ENCODE data around the gene MRPL16.
"Not testable (repeated sequence)": the region's sequence is repeated elsewhere in the genome, so short reads cannot be mapped to it uniquely, and the experiment has no call there.

MRPL16 gene

GRCh38 chr11:59810189-59810910 is at the start of gene MRPL16:
Gene MRPL16 (minus strand): TSS chr11:59810778. CDS start chr11:59810658, 120 bp downstream.
- DNase-seq, result peak; percentile 71

GRCh38 chr11:59859673-59860072 is 49.1 kb upstream of the MRPL16 start:
- peak; percentile 6 for DNase-seq

GRCh38 chr11:59857439-59858434 is 47.2 kb upstream of the MRPL16 start:
- peak; percentile 72 for DNase-seq

- DNase-seq, result peak; percentile 1
Measured at GRCh38 chr11:59854871-59855270, 44.3 kb upstream of the MRPL16 start.

- DNase-seq, result not testable (repeated sequence)
Measured at GRCh38 chr11:59851416-59851815, 40.8 kb upstream of the MRPL16 start.

- not testable (repeated sequence) for DNase-seq
Measured at GRCh38 chr11:59849551-59849950, 39.0 kb upstream of the MRPL16 start.

GRCh38 chr11:59849129-59849528 is 38.6 kb upstream of the MRPL16 start:
- DNase-seq, result peak; percentile 10

- DNase-seq, result not testable (repeated sequence)
Measured at GRCh38 chr11:59848439-59848838, 37.9 kb upstream of the MRPL16 start.

- no peak for DNase-seq
Measured at GRCh38 chr11:59847626-59848025, 37.0 kb upstream of the MRPL16 start.

- no peak for DNase-seq
Measured at GRCh38 chr11:59846556-59846955, 36.0 kb upstream of the MRPL16 start.

GRCh38 chr11:59845399-59845798 is 34.8 kb upstream of the MRPL16 start, which contains the start of gene CBLIF:
Gene CBLIF (minus strand): TSS chr11:59845499. CDS start chr11:59845453, 46 bp downstream.
- no peak for DNase-seq

GRCh38 chr11:59842316-59842715 is 31.7 kb upstream of the MRPL16 start:
- no peak for DNase-seq

GRCh38 chr11:59841514-59841913 is 30.9 kb upstream of the MRPL16 start:
- no peak for DNase-seq

GRCh38 chr11:59839615-59840014 is 29.0 kb upstream of the MRPL16 start:
- DNase-seq, result no peak

GRCh38 chr11:59833602-59834001 is 23.0 kb upstream of the MRPL16 start:
- DNase-seq, result no peak

- DNase-seq, result no peak
Measured at GRCh38 chr11:59829358-59829757, 18.8 kb upstream of the MRPL16 start.

GRCh38 chr11:59822989-59823566 is 12.5 kb upstream of the MRPL16 start:
- DNase-seq, result peak; percentile 70

- peak; percentile 75 for DNase-seq
Measured at GRCh38 chr11:59818572-59818971, 8.0 kb upstream of the MRPL16 start.

GRCh38 chr11:59816434-59816833 is 5.9 kb upstream of the MRPL16 start:
- not testable (repeated sequence) for DNase-seq

- no peak for DNase-seq
Measured at GRCh38 chr11:59815754-59816153, 5.2 kb upstream of the MRPL16 start.

- no peak for DNase-seq
Measured at GRCh38 chr11:59814021-59814420, 3.4 kb upstream of the MRPL16 start.

- DNase-seq, result no peak
Measured at GRCh38 chr11:59813364-59813763, 2.8 kb upstream of the MRPL16 start.

GRCh38 chr11:59812220-59812619 is 1.6 kb upstream of the MRPL16 start:
- DNase-seq, result no peak

Measured in GF-D8 (cell line).